Fibroblast of villous mesenchyme (primary cell): ENCODE measurements around the gene CHAF1A. TPM values are rescaled to one million over a fixed set of nuclear protein-coding genes. Genes with fewer than 3 reads are reported as not detected.

ENCODE experiments used
- DNase-seq: peaks from one replicate; pipeline ENCODE4 v3.0.0-alpha.2; 2010; ENCODE audit warnings: low read depth
- H3K4me3 ChIP-seq: 2 replicates; pipeline ENCODE4 v1.5.1; 2011; ENCODE audit warnings: low read depth, mild to moderate bottlenecking, low read length
- total RNA-seq: library from RNA; depleted of rRNA; stranded (reverse); fragments of >200 nt; gene quantifications from 2 replicates; pipeline ENCODE4 v1.2.3, GENCODE V29; 2012
- TF ChIP-seq, protein P1 (sequence below): IDR thresholded peaks from 2 replicates; pipeline ENCODE4 v1.5.1; 2012; ENCODE audit warnings: low read depth, mild to moderate bottlenecking, low read length; ENCODE audit not compliant: insufficient read depth

The CHAF1A gene
- total RNA-seq, 1 donor, result 9.9 TPM

DNA sequence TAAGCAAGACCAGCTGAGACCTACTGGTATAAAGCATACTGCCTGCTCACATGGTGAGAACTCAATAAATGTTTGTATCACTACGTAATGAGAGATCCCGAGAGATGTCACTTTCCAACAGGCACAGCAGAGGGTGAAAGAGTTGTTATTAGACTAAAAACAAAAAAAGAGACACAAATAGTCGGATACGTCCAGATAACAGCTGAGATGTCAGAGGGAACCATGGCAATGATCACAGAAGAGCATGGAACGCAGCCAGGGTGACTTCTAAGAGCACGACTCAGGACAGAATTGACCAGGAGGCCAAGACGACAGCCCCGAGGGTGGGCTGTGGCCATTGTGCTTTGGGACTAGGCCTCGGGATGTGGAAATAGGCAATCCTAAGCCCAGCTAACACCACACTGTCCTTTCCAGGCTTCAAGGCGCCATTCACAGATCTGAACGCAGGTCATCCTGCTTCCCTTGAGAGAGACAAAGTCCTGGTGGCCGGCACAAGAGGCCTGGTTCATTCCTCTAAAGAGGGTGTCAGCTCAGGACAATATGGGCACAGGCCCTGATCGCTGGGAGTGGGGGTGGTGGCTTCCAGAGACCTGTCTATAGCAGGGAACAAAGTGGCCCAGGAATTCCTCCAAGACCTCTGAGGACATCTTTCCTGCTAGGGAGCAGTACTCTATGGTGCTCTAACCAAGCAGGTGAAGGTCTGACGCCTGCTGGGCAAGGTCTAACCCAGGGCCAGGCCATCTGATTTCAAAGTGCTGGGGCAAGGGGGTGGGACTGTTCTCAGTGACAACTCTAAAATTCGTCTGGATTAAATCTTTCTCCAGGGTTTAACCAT lies 5.3 kb upstream of the CHAF1A start:
- H3K4me3 ChIP-seq, result no peak overlapping the region
- TF ChIP-seq, protein P1, sequence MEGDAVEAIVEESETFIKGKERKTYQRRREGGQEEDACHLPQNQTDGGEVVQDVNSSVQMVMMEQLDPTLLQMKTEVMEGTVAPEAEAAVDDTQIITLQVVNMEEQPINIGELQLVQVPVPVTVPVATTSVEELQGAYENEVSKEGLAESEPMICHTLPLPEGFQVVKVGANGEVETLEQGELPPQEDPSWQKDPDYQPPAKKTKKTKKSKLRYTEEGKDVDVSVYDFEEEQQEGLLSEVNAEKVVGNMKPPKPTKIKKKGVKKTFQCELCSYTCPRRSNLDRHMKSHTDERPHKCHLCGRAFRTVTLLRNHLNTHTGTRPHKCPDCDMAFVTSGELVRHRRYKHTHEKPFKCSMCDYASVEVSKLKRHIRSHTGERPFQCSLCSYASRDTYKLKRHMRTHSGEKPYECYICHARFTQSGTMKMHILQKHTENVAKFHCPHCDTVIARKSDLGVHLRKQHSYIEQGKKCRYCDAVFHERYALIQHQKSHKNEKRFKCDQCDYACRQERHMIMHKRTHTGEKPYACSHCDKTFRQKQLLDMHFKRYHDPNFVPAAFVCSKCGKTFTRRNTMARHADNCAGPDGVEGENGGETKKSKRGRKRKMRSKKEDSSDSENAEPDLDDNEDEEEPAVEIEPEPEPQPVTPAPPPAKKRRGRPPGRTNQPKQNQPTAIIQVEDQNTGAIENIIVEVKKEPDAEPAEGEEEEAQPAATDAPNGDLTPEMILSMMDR, result no peak
- DNase-seq, result no peak

GRCh38 chr19:4399812-4400134 lies 2.7 kb upstream of the CHAF1A start:
- peak overlapping the region; percentile 84 for H3K4me3 ChIP-seq
- TF ChIP-seq, protein P1, result no peak
- DNase-seq, result peak; percentile 38

GRCh38 chr19:4400135-4400936 lies 2.1 kb upstream of the CHAF1A start, which contains the start of gene SH3GL1:
Gene SH3GL1, minus strand, starts transcription at chr19:4400547. Its CDS starts 179 bp downstream, at chr19:4400368.
- TF ChIP-seq, protein P1, result peak; percentile 92

GRCh38 chr19:4401769-4402170 lies 670 bp upstream of the CHAF1A start:
- TF ChIP-seq, protein P1, result no peak
- no peak for DNase-seq
- peak overlapping the region; percentile 55 for H3K4me3 ChIP-seq

More at GRCh38 chr19:4400135-4400936, 2.1 kb upstream of the CHAF1A start, which contains the start of gene SH3GL1:
- peak; percentile 96 for DNase-seq
- H3K4me3 ChIP-seq, result peak within 1 kb of the TSS; percentile 84

DNA sequence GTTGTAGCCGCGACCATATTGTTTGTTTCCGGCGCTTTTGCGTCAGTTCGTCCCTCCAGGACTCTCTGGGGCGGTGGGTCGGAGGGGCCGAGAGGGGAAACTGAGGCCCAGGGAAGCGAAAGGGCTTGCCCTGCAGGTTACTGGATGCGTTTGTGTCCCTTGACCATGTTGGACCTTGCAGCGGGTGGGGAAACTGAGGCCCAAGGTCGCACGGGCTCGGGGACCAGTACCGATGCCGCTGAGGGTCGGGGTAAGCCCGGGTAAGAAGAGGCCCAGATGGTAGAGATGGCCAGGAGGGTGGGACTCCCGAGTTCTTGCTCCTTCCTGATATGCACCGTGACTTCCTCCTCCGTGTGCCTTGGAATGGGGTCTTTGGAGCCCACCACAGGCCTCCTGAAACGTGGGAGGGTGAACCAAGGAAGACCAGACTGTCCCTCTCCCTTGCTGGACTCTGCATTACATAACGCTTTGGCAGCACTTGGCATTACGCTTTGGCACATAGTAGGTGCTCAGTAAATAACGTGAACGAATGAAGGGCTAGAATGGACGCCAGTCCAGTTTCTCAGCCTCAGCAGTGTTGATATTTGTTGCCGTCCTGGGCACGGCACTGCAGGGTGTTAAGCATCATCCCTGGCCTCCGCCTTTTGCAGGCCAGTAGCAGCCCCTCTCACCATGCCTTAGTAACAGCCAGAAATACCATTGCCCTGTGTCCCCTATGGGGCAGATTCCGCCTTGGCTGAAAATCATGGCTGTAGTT lies 743 bp downstream of the CHAF1A start:
- DNase-seq, result peak; percentile 16
- peak overlapping the region; percentile 80 for H3K4me3 ChIP-seq
- TF ChIP-seq, protein P1, result no peak

- TF ChIP-seq, protein P1, result no peak
- DNase-seq, result no peak
- no peak overlapping the region for H3K4me3 ChIP-seq
Measured at GRCh38 chr19:4405977-4406376, 3.5 kb downstream of the CHAF1A start.
